Activated CD8-positive, alpha-beta T cell treated with anti-CD3 and anti-CD28 coated beads, Interleukin-2, amount 10 ng/mL, durations not matched to agents 7 days and 5 days (primary cell): ENCODE data around the gene PXMP4. TPM values are rescaled to one million over a fixed set of nuclear protein-coding genes. Genes with fewer than 3 reads are reported as not detected.

Experiments
- ATAC-seq: fragments of 150-1000 bp; cut with Tn5 transposase; one replicate; pipeline ENCODE4 v1.10.0; 2021; ENCODE audit warnings: moderate library complexity
- CTCF ChIA-PET: fragments of 350-600 bp; sonication (Branson Sonifier 250); formaldehyde crosslinking; loops from one replicate; lab custom pipeline; 2021; ENCODE audit warnings: antibody characterized with exemption; lab: Charles Lee
- POLR2A ChIA-PET: fragments of 350-600 bp; sonication (Branson Sonifier 250); formaldehyde crosslinking; loops from one replicate; lab custom pipeline; 2021; ENCODE audit warnings: antibody characterized with exemption; lab: Charles Lee
- DNase-seq: peaks from one replicate; pipeline ENCODE4 v3.0.0-alpha.2; 2020
- H3K27ac Mint-ChIP-seq: one replicate; pipeline ENCODE4 v1.8.0; 2021; ENCODE audit warnings: mild to moderate bottlenecking, mixed read lengths
- H3K27me3 Mint-ChIP-seq: one replicate; pipeline ENCODE4 v1.8.0; 2021; ENCODE audit warnings: low read depth, mixed read lengths
- H3K36me3 Mint-ChIP-seq: one replicate; pipeline ENCODE4 v1.8.0; 2021; ENCODE audit warnings: low read depth, mixed read lengths
- H3K4me1 Mint-ChIP-seq: one replicate; pipeline ENCODE4 v1.8.0; 2021; ENCODE audit warnings: low read depth, mixed read lengths
- H3K4me3 Mint-ChIP-seq: one replicate; pipeline ENCODE4 v1.8.0; 2021; ENCODE audit warnings: mild to moderate bottlenecking, mixed read lengths
- H3K9me3 Mint-ChIP-seq: one replicate; pipeline ENCODE4 v1.8.0; 2022; ENCODE audit warnings: mixed read lengths; ENCODE audit not compliant: insufficient read depth
- total RNA-seq, 2 experiments: library from RNA; stranded (reverse); gene quantifications; one replicate each; pipeline ENCODE4 v1.2.3, GENCODE V29; 2021

Gene PXMP4
- total RNA-seq, 2 experiments from 2014 or later, result 17.1 to 17.7 TPM

DNA sequence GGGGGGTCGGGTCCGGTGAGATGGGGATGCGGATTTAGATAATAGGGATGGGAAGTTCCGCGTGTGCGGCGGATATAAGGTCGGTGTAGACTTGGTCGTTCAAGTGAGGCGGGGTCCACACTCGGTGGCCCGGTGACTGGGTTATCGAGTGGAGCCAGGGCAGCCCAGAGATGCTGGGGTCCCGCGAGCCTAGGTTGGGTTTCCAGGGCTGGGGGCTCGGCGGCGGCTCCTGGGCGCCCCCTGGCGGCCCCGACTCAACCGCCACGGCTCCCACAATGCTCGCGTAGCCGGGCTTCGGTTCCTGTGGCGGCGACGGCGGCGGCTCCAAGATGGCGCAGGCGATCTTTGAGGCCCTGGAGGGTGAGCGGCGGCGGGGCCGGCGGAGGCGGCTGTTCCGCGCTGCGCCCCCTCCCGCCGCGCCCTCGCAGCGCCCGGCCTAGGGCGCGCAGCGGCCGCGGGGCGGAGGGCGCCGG, 11.6 kb upstream of the PXMP4 start, which contains the start of gene ZNF341:
TSS of gene ZNF341 (plus strand) at position 304 of the 473 bp plus-strand sequence. CDS start at position 330, 26 bp downstream.
- peaks cover 15% of the 10 kb centered on the region for H3K36me3 Mint-ChIP-seq
- ChIA-PET CTCF (interaction anchor here (0.8 to 5.6 kb wide), 8 partner anchors 10 to 286 kb away, joined by 3 to 24 read pairs (median 5); partner anchors contain the start of genes ACTL10 and PXMP4), POLR2A (interaction anchor here (0.5 to 3.2 kb wide), 14 partner anchors 12 to 1722 kb away, joined by 3 to 15 read pairs (median 4); partner anchors contain the start of gene PXMP4)
- peak; percentile 91 for DNase-seq
- peak within 1 kb of the TSS; percentile 94 for H3K27ac Mint-ChIP-seq
- H3K4me3 Mint-ChIP-seq, result peak within 1 kb of the TSS; percentile 89
- ATAC-seq, result peak; percentile 90
- H3K9me3 Mint-ChIP-seq, result peaks cover 11% of the 10 kb centered on the region
- no peaks in the 10 kb centered on the region for H3K27me3 Mint-ChIP-seq
- H3K4me1 Mint-ChIP-seq, result peaks cover 28% of the 10 kb centered on the region

DNA sequence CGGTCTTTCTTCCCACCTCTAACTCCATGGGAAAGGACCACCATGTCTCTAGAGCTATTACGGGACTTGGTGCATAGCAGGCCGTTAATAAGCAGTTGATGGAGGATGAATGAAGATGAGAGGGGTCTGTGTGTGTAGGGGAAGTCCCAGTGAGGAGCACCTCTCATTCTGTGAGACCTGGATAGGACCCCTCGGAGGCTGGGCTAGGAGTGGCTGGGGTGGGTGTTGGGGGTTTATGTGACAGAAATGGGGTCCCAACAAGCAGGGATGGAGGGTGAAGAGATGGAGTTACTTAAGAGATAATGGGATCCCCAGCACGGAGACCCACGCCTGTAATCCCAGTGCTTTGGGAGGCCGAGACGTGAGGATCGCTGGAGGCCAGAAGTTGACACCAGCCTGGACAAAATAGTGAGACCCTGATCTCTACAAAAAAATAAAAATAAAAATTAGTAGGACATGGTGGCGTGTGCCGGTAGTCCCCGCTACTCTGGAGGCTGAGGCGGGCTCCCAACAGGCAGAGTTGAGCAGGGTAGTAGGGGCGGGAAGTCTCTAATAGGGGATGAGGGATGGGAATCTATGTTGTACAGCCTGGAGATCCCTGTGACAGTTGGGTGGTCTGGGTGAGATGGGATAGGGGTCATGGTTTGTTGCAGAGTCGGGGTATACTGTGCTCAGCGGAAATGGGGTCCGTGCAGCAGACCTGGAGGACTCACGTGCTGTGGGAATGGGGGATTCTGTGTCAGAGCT, 11.0 kb upstream of the PXMP4 start:
- ChIA-PET POLR2A (interaction anchor here (1.0 to 3.2 kb wide), 3 partner anchors 11 to 52 kb away, joined by 4 to 15 read pairs (median 7); partner anchors contain the start of gene PXMP4), CTCF (interaction anchor here (1.0 to 5.6 kb wide), 5 partner anchors 11 to 273 kb away, joined by 3 to 24 read pairs (median 5); partner anchors contain the start of genes ACTL10 and PXMP4)
- Mint-ChIP-seq H3K4me3 (peak overlapping the region; percentile 76), H3K9me3 (peaks cover 7% of the 10 kb centered on the region), H3K27me3 (no peaks in the 10 kb centered on the region), H3K27ac (peak overlapping the region; percentile 94), H3K36me3 (peaks cover 10% of the 10 kb centered on the region), H3K4me1 (peaks cover 28% of the 10 kb centered on the region)
- ATAC-seq, result no peak
- DNase-seq, result no peak

DNA sequence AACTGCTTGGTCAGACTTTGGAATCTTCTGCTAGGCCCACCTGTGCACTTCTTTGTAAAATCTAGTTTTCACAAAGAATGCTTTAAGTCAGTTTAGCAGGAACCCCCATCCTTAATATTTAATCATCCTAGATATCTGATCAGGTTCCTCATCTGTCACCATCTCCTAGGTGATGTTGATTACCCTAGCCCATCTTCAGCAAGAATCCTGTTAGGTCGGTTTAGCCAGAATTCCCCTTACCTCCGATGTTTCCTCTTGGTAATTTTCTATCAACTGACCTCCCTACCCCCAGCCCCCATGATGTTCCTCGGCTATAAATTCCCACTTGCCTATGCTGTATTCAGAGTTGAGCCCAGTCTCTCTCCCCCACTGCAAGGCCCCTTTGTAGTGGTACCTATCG, 9.0 kb upstream of the PXMP4 start:
- Mint-ChIP-seq H3K27ac (no peak overlapping the region), H3K36me3 (peaks cover 3% of the 10 kb centered on the region), H3K27me3 (no peaks in the 10 kb centered on the region), H3K4me3 (no peak overlapping the region), H3K9me3 (no peaks in the 10 kb centered on the region), H3K4me1 (peaks cover 24% of the 10 kb centered on the region)
- no peak for ATAC-seq
- no peak for DNase-seq
- ChIA-PET CTCF (interaction anchor here (5.6 kb wide), 1 partner anchor 61 kb away, joined by 24 read pairs; the partner anchor contains the start of gene ACTL10), POLR2A (no interaction called here)

DNA sequence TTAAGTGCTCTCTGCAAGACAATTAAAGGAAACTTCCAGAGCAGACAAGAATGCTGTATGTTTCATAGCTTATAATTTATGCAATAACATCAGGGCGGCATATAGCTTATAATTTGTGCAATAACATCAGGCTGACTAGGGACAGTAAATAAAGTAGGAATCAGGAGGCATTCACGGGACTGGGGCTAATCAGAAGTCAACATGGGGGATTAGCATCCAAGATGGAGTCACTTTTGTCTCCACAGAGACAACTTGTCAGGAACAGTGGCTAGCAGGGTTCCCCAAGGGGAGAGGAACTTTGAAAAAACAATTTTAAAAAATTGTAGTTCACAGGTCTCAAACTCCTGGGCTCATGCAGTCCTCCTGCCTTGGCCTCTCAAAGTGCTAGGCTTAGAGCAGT, 8.4 kb upstream of the PXMP4 start:
- H3K9me3 Mint-ChIP-seq, result no peaks in the 10 kb centered on the region
- H3K4me3 Mint-ChIP-seq, result no peak overlapping the region
- peaks cover 3% of the 10 kb centered on the region for H3K36me3 Mint-ChIP-seq
- CTCF ChIA-PET, result interaction anchor here (1.0 to 1.6 kb wide), 2 partner anchors 9 to 49 kb away, joined by 5 read pairs; partner anchors contain the start of gene PXMP4
- DNase-seq (no peak), ATAC-seq (no peak)
- no peak overlapping the region for H3K27ac Mint-ChIP-seq
- POLR2A ChIA-PET, result no interaction called here
- H3K4me1 Mint-ChIP-seq, result peaks cover 18% of the 10 kb centered on the region
- H3K27me3 Mint-ChIP-seq, result no peaks in the 10 kb centered on the region

DNA sequence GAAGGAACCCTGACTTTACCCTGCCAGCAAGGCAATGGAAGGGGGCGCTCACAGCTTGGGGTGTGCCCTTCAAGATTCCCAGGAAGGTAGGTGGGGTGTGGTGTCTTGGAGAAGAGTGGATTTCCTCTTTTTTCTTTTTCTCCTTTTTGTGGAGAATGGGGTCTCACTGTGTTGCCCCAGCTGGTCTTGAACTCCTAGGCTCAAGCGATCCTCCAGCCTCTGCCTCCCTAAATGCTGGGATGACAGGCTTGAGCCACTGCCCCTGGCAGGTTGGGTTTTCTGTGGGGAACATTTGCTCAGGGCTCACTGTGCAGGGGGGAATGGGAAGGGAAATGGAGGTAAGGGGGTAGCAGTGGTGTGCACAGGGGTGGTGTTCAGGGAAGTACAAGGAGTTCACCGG, 7.7 kb upstream of the PXMP4 start:
- Mint-ChIP-seq H3K36me3 (peaks cover 3% of the 10 kb centered on the region), H3K4me3 (no peak overlapping the region), H3K27me3 (no peaks in the 10 kb centered on the region), H3K4me1 (peaks cover 13% of the 10 kb centered on the region), H3K9me3 (no peaks in the 10 kb centered on the region), H3K27ac (no peak overlapping the region)
- POLR2A ChIA-PET, result interaction anchor here (1.2 kb wide), 1 partner anchor 385 kb away, joined by 4 read pairs; the partner anchor contains the start of gene EIF2S2
- DNase-seq (no peak), ATAC-seq (no peak)
- CTCF ChIA-PET, result interaction anchor here (1.0 to 1.6 kb wide), 2 partner anchors 8 to 48 kb away, joined by 5 read pairs; partner anchors contain the start of gene PXMP4

DNA sequence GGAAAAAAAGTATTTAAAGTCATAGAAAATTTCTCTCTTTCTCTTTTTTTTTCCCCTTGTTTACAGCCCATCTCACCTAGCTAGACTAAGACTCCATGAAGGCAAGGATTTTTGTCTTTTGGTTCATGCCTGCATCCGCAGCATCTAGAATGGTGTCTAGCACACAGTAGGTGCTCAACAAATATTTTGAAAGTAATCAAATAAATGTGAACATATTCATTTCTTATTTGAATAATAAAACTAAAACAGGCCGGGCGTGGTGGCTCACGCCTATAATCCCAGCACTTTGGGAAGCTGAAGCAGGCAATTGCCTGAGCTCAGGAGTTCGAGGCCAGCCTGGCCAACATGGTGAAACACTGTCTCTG, 7.0 kb upstream of the PXMP4 start:
- H3K4me3 Mint-ChIP-seq, result no peak overlapping the region
- ATAC-seq (no peak), DNase-seq (no peak)
- no peaks in the 10 kb centered on the region for H3K27me3 Mint-ChIP-seq
- H3K36me3 Mint-ChIP-seq, result no peaks in the 10 kb centered on the region
- peaks cover 8% of the 10 kb centered on the region for H3K4me1 Mint-ChIP-seq
- no peaks in the 10 kb centered on the region for H3K9me3 Mint-ChIP-seq
- H3K27ac Mint-ChIP-seq, result no peak overlapping the region
- CTCF ChIA-PET, result no interaction called here
- POLR2A ChIA-PET, result interaction anchor here (1.2 kb wide), 1 partner anchor 385 kb away, joined by 4 read pairs; the partner anchor contains the start of gene EIF2S2

DNA sequence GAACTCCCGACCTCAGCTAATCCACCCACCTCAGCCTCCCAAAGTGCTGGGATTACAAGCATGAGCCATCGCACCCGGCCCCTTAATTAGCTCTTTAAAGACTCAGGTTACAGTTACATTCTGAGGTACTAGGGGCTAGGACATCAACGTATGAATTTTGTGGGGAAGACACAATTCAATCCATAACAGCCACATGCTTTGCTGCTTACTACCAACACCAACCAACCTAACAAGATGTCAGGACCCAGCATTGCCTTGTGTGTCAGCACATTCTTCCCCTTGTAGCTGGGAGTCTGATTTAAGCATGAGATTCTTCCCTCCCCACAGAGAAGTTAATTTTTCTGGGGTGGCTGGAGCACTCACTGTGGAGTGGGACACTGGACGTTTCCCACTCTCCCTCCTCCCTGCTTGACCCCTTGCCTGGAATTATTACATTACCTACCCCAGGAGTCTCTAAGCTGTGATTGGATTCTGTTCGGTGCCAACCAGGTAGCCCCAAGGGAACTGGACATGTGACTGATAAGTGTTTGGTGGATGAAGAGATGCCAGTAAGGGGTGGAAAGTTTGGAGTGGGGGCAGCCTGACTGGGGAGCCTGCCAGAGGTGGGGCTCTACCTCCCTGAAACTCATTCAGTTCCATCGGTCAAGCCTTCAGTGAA, 5.6 kb upstream of the PXMP4 start:
- ATAC-seq, result no peak
- CTCF ChIA-PET, result interaction anchor here (1.3 kb wide), 1 partner anchor 59 kb away, joined by 4 read pairs; the partner anchor contains the start of gene ACTL10
- H3K4me3 Mint-ChIP-seq, result no peak overlapping the region
- no peak overlapping the region for H3K27ac Mint-ChIP-seq
- POLR2A ChIA-PET, result interaction anchor here (0.9 kb wide), 1 partner anchor 46 kb away, joined by 5 read pairs; no protein-coding TSS in a partner anchor
- H3K36me3 Mint-ChIP-seq, result no peaks in the 10 kb centered on the region
- no peaks in the 10 kb centered on the region for H3K27me3 Mint-ChIP-seq
- DNase-seq, result no peak
- peaks cover 7% of the 10 kb centered on the region for H3K4me1 Mint-ChIP-seq
- no peaks in the 10 kb centered on the region for H3K9me3 Mint-ChIP-seq

DNA sequence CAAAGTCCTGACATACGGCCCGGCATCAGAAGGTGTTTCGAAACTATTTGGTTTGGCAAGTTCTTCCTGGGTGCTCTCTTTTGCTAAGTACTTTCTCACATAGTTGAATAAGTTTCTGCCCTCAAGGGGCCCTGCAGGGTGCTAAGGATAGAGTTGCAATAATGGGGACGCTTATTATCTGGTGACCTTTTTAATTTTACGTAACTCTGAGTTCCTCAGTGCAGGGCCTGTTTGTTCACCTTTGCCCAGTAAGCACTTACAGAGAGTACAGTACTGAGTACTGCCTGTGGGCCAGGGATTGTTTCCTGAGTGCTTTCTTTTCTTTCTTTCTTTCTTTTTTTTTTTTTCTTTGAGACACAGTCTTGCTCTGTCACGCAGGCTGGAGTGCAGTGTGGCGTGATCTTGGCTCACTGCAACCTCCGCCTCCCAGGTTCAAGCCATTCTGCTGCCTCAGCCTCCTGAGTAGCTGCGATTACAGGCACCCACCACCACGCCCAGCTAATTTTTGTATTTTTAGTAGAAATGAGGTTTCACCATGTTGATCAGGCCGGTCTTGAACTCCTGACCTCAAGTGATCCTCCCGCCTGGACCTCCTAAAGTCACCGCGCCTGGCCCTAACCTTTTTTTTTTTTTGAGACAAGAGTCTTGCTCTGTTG, 4.5 kb upstream of the PXMP4 start:
- no peak overlapping the region for H3K4me3 Mint-ChIP-seq
- ATAC-seq, result no peak
- CTCF ChIA-PET, result interaction anchor here (1.3 kb wide), 1 partner anchor 58 kb away, joined by 4 read pairs; the partner anchor contains the start of gene ACTL10

DNA sequence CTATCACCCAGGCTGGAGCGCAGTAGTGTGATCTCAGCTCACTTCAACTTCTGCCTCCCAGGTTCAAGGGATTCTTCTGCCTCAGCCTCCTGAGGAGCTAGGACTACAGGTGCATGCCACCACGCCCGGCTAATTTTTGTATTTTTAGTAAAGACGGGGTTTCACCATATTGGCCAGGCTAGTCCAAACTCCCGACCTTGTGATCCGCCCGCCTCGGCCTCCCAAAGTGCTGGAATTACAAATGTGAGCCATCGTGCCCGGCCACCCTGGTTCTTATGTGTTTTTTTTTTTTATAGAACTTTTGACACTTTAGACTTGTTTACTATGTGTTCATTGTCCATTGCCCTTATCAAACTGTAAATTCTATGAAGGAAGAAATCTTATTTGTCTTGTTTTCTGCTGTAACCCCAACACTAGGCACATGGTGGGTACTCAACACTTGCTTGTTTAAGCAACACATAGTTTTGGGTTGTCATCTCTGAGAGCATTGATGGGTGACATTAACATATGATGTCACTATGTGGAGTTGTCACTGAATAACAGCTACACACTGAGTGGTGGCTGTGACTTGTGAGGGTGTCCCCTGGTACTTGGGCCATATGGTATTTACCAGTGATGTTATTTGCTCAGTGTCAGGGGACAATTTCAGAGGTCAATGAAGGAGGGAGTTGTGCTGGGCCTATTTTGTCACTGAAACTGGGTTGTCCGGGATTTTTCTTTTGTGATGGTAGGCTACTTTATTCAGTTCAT, 1.5 kb upstream of the PXMP4 start:
- no peak overlapping the region for H3K4me3 Mint-ChIP-seq
- H3K27me3 Mint-ChIP-seq, result no peaks in the 10 kb centered on the region
- no peaks in the 10 kb centered on the region for H3K36me3 Mint-ChIP-seq
- peaks cover 27% of the 10 kb centered on the region for H3K4me1 Mint-ChIP-seq
- CTCF ChIA-PET, result interaction anchor here (3.3 kb wide), 1 partner anchor 34 kb away, joined by 12 read pairs; no protein-coding TSS in a partner anchor
- no peaks in the 10 kb centered on the region for H3K9me3 Mint-ChIP-seq
- DNase-seq (no peak), ATAC-seq (no peak)
- H3K27ac Mint-ChIP-seq, result no peak overlapping the region
- POLR2A ChIA-PET, result interaction anchor here (1.1 kb wide), 1 partner anchor 272 kb away, joined by 3 read pairs; no protein-coding TSS in a partner anchor

More for the DNA sequence above, 4.5 kb upstream of the PXMP4 start:
- POLR2A ChIA-PET, result interaction anchor here (0.9 kb wide), 1 partner anchor 45 kb away, joined by 5 read pairs; no protein-coding TSS in a partner anchor
- no peak for DNase-seq
- H3K27me3 Mint-ChIP-seq, result no peaks in the 10 kb centered on the region
- H3K36me3 Mint-ChIP-seq, result no peaks in the 10 kb centered on the region
- H3K27ac Mint-ChIP-seq, result no peak overlapping the region
- H3K9me3 Mint-ChIP-seq, result no peaks in the 10 kb centered on the region
- H3K4me1 Mint-ChIP-seq, result peaks cover 10% of the 10 kb centered on the region

DNA sequence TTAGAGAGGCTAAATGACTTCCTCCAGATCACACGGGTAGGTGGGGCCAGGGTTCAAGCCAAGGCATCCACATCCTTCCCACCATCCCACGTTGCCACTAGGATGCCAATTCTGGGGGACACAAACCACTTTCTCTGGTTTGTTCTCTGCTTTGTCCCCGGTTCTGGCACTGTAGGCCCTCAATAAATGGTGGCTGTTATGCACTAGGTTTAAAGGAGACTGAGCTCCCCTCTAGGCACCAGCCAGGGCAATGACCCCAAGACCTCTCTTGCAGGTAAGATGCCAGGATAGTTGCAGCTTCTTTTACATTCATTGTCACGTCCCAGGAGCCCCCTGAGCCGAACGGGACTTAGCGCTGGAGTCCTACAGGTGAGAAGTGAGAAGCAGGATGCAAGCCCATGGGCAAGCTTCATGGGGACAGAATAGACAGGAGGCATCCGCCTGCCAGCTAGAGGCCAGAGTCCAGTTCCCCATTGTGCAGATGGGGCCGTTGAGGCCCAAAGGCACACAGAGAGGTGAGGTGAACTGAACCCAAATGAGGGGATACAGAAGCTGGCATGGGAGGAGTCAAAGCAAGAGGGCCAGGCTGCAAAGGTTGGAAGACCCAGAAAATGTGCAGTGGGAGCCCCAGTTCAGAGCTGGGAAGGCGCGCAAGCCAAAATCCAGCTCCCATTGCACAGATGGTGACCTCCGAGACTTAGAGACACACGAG, 677 bp downstream of the PXMP4 start:
- POLR2A ChIA-PET, result interaction anchor here (0.6 to 1.9 kb wide), 12 partner anchors 12 to 393 kb away, joined by 3 to 17 read pairs (median 4); partner anchors contain the start of genes E2F1, EIF2S2 and ZNF341

More for the DNA sequence above, 677 bp downstream of the PXMP4 start:
- Mint-ChIP-seq H3K4me3 (peak overlapping the region; percentile 91), H3K4me1 (peaks cover 27% of the 10 kb centered on the region), H3K27ac (peak overlapping the region; percentile 81), H3K27me3 (no peaks in the 10 kb centered on the region), H3K36me3 (peaks cover under 1% of the 10 kb centered on the region), H3K9me3 (no peaks in the 10 kb centered on the region)
- no peak for ATAC-seq
- no peak for DNase-seq
- CTCF ChIA-PET, result interaction anchor here (1.1 to 3.3 kb wide), 10 partner anchors 9 to 230 kb away, joined by 3 to 12 read pairs (median 5); partner anchors contain the start of genes ACTL10, CBFA2T2 and ZNF341
